HCT116 (cell line): ENCODE data around the gene PRDM1. TPM values are rescaled to one million over a fixed set of nuclear protein-coding genes. Genes with fewer than 3 reads are reported as not detected.

ENCODE experiments used
- CBX3 ChIP-seq: IDR thresholded peaks from 2 replicates; pipeline ENCODE4 v1.6.1; 2012; ENCODE audit warnings: low read depth
- ELF1 ChIP-seq: IDR thresholded peaks from 2 replicates; pipeline ENCODE4 v1.6.1; 2012; ENCODE audit warnings: low read depth, borderline replicate concordance
- EZH2 ChIP-seq: fragments of 200-600 bp; sonication (generic); IDR thresholded peaks from 2 replicates; pipeline ENCODE4 v1.6.1; 2017; ENCODE audit warnings: antibody characterized with exemption, mixed run types
- EZH2phosphoT487 ChIP-seq: fragments of 200-600 bp; IDR thresholded peaks from 2 replicates; pipeline ENCODE4 v1.6.1; 2018; ENCODE audit warnings: antibody characterized with exemption, borderline replicate concordance
- JUND ChIP-seq: IDR thresholded peaks from 2 replicates; pipeline ENCODE4 v1.6.1; 2012
- POLR2AphosphoS5 ChIP-seq: IDR thresholded peaks from 2 replicates; pipeline ENCODE4 v1.6.1; 2011; ENCODE audit warnings: mild to moderate bottlenecking, low read depth, low read length, moderate library complexity
- SIN3A ChIP-seq: IDR thresholded peaks from 2 replicates; pipeline ENCODE4 v1.6.1; 2012; ENCODE audit warnings: low read depth
- SRF ChIP-seq: IDR thresholded peaks from 2 replicates; pipeline ENCODE4 v1.6.1; 2012; ENCODE audit warnings: low read depth
- TCF7L2 ChIP-seq: IDR thresholded peaks from 2 replicates; pipeline ENCODE4 v1.7.0; 2011; ENCODE audit warnings: borderline replicate concordance, inconsistent platforms; ENCODE audit not compliant: insufficient read depth, insufficient read length; ENCODE audit errors: extremely low read depth
- ZFX ChIP-seq: fragments of 450-650 bp; IDR thresholded peaks from 2 replicates; pipeline ENCODE4 v1.6.1; 2017
- total RNA-seq: library from RNA; stranded (reverse); gene quantifications from one replicate; pipeline ENCODE4 v1.2.1, GENCODE V29; 2021; ENCODE audit not compliant: unreplicated experiment
- TF ChIP-seq, protein P1 (sequence below): IDR thresholded peaks from 2 replicates; pipeline ENCODE4 v1.6.1; 2012; ENCODE audit warnings: low read depth
- TF ChIP-seq, protein P2 (sequence below): IDR thresholded peaks from 2 replicates; pipeline ENCODE4 v1.6.1; 2012
- TF ChIP-seq, protein P3 (sequence below): IDR thresholded peaks from 2 replicates; pipeline ENCODE4 v1.6.1; 2012
- TF ChIP-seq, protein P4 (sequence below), 3 experiments: fragments of 200-600 bp in 1 of 3; sonication (generic) in 1 of 3; IDR thresholded peaks in 2 of 3; conservative IDR thresholded peaks in 1 of 3; 2 replicates each; pipeline ENCODE4 v1.5.1; 2012 to 2017; ENCODE audit warnings: low read depth in 2 of 3, low read length in 2 of 3, antibody characterized with exemption in 1 of 3, borderline replicate concordance in 1 of 3, control low read depth in 1 of 3, mild to moderate bottlenecking in 1 of 3, mixed read lengths in 1 of 3, mixed run types in 1 of 3, moderate library complexity in 1 of 3; ENCODE audit not compliant: insufficient read depth in 1 of 3

PRDM1 gene
- total RNA-seq, 1 experiment from 2014 or later, result 3.4 TPM

DNA sequence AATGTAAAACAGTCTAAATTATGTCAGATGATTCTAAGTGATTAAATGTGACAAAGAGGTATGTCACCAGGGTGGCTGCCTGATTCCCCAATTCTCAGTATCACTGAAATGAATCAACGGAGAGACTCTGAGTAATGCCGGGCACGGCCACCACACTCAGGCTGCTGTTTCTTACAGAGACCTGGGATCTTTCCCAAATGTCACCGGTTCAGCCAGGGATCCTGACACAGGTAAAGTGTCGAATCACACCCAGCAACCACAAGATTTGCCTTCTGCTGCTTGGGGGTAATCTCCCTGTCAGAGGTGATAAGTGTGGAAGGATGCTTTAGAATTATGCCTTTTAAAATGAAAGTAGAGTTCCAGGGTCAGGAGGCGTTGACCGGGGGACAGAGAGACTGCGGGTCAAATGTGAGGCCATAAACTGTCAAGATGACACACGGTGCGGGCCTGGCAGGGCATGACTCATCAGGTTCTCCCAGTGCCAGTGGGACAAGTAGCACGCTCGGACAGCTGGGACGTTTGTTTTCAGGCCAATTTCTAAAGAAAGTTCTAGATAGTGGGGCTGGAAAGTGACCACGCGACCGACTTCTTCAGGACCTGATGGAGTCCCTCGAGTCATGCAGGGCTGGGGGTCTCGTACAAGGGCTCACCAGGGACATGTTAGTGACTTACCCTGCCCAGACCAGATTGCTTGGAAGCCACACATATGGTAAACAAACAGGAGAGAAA, 48.9 kb downstream of the PRDM1 start (continued):
- TF ChIP-seq, protein P1, sequence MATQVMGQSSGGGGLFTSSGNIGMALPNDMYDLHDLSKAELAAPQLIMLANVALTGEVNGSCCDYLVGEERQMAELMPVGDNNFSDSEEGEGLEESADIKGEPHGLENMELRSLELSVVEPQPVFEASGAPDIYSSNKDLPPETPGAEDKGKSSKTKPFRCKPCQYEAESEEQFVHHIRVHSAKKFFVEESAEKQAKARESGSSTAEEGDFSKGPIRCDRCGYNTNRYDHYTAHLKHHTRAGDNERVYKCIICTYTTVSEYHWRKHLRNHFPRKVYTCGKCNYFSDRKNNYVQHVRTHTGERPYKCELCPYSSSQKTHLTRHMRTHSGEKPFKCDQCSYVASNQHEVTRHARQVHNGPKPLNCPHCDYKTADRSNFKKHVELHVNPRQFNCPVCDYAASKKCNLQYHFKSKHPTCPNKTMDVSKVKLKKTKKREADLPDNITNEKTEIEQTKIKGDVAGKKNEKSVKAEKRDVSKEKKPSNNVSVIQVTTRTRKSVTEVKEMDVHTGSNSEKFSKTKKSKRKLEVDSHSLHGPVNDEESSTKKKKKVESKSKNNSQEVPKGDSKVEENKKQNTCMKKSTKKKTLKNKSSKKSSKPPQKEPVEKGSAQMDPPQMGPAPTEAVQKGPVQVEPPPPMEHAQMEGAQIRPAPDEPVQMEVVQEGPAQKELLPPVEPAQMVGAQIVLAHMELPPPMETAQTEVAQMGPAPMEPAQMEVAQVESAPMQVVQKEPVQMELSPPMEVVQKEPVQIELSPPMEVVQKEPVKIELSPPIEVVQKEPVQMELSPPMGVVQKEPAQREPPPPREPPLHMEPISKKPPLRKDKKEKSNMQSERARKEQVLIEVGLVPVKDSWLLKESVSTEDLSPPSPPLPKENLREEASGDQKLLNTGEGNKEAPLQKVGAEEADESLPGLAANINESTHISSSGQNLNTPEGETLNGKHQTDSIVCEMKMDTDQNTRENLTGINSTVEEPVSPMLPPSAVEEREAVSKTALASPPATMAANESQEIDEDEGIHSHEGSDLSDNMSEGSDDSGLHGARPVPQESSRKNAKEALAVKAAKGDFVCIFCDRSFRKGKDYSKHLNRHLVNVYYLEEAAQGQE, result no peak
- TF ChIP-seq ZFX (no peak), JUND (peak; percentile 87), TCF7L2 (no peak), SIN3A (peak; percentile 74; the same call in 1 of the 2 replicates), EZH2phosphoT487 (no peak), SRF (no peak), CBX3 (no peak), POLR2AphosphoS5 (peak; percentile 33; the same call in 1 of the 2 replicates), ELF1 (no peak), EZH2 (no peak)
- TF ChIP-seq, protein P2, sequence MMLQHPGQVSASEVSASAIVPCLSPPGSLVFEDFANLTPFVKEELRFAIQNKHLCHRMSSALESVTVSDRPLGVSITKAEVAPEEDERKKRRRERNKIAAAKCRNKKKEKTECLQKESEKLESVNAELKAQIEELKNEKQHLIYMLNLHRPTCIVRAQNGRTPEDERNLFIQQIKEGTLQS, result no peak
- TF ChIP-seq, protein P3, sequence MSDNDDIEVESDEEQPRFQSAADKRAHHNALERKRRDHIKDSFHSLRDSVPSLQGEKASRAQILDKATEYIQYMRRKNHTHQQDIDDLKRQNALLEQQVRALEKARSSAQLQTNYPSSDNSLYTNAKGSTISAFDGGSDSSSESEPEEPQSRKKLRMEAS, result peak; percentile 82; the same call in 1 of the 2 replicates
- TF ChIP-seq, protein P4, sequence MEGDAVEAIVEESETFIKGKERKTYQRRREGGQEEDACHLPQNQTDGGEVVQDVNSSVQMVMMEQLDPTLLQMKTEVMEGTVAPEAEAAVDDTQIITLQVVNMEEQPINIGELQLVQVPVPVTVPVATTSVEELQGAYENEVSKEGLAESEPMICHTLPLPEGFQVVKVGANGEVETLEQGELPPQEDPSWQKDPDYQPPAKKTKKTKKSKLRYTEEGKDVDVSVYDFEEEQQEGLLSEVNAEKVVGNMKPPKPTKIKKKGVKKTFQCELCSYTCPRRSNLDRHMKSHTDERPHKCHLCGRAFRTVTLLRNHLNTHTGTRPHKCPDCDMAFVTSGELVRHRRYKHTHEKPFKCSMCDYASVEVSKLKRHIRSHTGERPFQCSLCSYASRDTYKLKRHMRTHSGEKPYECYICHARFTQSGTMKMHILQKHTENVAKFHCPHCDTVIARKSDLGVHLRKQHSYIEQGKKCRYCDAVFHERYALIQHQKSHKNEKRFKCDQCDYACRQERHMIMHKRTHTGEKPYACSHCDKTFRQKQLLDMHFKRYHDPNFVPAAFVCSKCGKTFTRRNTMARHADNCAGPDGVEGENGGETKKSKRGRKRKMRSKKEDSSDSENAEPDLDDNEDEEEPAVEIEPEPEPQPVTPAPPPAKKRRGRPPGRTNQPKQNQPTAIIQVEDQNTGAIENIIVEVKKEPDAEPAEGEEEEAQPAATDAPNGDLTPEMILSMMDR (IDR thresholded peaks at IDR 0.05 in 2 of 3, conservative IDR thresholded peaks at IDR 0.05 in 1 of 3; ENCODE audit: borderline replicate concordance in 1 of 3, insufficient read depth in 1 of 3, low read depth in 2 of 3, low read length in 2 of 3), result no peak
